Activated T-helper 2 cell treated with anti-CD3 and anti-CD28 coated beads, Interferon-gamma antibody, Interleukin-2, Interleukin-4, amounts not matched to agents 10 μg/mL and 5 μg/mL and 100 μg/mL, durations not matched to agents 14 hours and 24 hours and 36 hours (primary cell): Measurements from ENCODE around the gene BSN. TPM values are rescaled to one million over a fixed set of nuclear protein-coding genes. Genes with fewer than 3 reads are reported as not detected.

Source experiments
- DNase-seq: peaks from one replicate; pipeline ENCODE4 v3.0.0; 2021; ENCODE audit warnings: low spot score
- H3K27ac Mint-ChIP-seq: one replicate; pipeline ENCODE4 v1.8.0; 2021; ENCODE audit warnings: mixed read lengths
- H3K27me3 Mint-ChIP-seq: one replicate; pipeline ENCODE4 v1.8.0; 2021; ENCODE audit warnings: low read depth, mixed read lengths
- H3K36me3 Mint-ChIP-seq: one replicate; pipeline ENCODE4 v1.8.0; 2021; ENCODE audit warnings: low read depth, mixed read lengths
- H3K4me1 Mint-ChIP-seq: one replicate; pipeline ENCODE4 v1.8.0; 2021; ENCODE audit warnings: low read depth, mixed read lengths
- H3K4me3 Mint-ChIP-seq: one replicate; pipeline ENCODE4 v1.8.0; 2021; ENCODE audit warnings: low read depth, mild to moderate bottlenecking, moderate library complexity, mixed read lengths
- H3K9me3 Mint-ChIP-seq: one replicate; pipeline ENCODE4 v1.8.0; 2021; ENCODE audit warnings: mixed read lengths
- intact Hi-C: fragments of 100-400 bp; cut with micrococcal nuclease; formaldehyde crosslinking; loops from one replicate; pipeline ENCODE4 v1.15.1; 2023
- total RNA-seq: library from RNA; stranded (reverse); gene quantifications from 2 replicates; pipeline ENCODE4 v1.2.3, GENCODE V29; 2022

Gene BSN
- total RNA-seq, 1 donor from 2014 or later, result 0.09 TPM

DNA sequence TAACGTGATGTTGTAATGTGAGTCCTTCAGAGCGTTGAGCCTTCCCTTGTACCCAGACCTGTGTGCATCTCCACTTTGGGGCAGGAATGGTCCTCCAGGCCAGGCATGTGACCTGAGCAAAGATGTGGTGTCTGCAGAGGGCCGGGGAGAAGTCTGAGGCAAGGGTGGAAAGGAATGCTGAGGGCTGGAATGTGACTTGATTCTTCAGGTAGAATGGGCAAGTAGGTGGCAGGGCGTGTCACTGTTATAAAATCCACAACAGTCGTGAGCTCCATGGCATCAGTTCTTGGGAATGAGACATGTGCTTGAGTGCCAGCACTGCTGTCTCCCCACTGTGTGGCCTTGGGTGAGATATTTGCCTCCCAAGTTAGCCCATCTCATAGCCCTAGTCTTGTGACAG is 24.0 kb upstream of the BSN start:
- Mint-ChIP-seq H3K27ac (peak overlapping the region; percentile 55), H3K4me3 (no peak overlapping the region), H3K27me3 (no peaks in the 10 kb centered on the region), H3K36me3 (peaks cover 36% of the 10 kb centered on the region), H3K9me3 (no peaks in the 10 kb centered on the region), H3K4me1 (peaks cover 18% of the 10 kb centered on the region)
- DNase-seq, result no peak
- intact Hi-C loops, result no loop called here

DNA sequence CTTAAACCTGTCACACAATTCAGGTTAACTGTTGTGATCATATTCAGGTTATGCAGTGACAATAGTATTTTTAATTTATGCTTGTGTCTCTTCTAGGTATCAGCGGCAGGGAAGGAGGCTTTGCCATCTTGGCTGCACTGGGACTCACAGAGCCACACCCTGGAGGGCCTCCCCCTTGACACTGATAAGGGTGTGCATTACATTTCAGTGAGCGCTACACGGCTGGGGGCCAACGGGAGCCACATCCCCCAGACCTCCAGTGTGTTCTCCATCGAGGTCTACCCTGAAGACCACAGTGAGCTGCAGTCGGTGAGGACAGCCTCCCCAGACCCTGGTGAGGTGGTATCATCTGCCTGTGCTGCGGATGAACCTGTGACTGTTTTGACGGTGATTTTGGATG is 23.6 kb upstream of the BSN start:
- H3K36me3 Mint-ChIP-seq, result peaks cover 35% of the 10 kb centered on the region
- intact Hi-C loops, result no loop called here
- H3K9me3 Mint-ChIP-seq, result no peaks in the 10 kb centered on the region
- no peaks in the 10 kb centered on the region for H3K27me3 Mint-ChIP-seq
- no peak for DNase-seq
- no peak overlapping the region for H3K4me3 Mint-ChIP-seq
- H3K27ac Mint-ChIP-seq, result no peak overlapping the region
- H3K4me1 Mint-ChIP-seq, result peaks cover 18% of the 10 kb centered on the region

DNA sequence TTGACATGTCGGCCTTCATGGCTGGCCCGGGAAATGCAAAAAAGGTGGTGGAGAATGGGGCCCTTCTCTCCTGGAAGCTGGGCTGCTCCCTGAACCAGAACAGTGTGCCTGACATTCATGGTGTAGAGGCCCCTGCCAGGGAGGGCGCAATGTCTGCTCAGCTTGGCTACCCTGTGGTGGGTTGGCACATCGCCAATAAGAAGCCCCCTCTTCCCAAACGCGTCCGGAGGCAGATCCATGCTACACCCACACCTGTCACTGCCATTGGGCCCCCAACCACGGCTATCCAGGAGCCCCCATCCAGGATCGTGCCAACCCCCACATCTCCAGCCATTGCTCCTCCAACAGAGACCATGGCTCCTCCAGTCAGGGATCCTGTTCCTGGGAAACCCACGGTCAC is 23.1 kb upstream of the BSN start:
- Mint-ChIP-seq H3K36me3 (peaks cover 35% of the 10 kb centered on the region), H3K4me1 (peaks cover 18% of the 10 kb centered on the region), H3K4me3 (no peak overlapping the region), H3K27ac (peak overlapping the region; percentile 38), H3K9me3 (no peaks in the 10 kb centered on the region), H3K27me3 (no peaks in the 10 kb centered on the region)
- intact Hi-C loops, result no loop called here
- DNase-seq, result no peak

DNA sequence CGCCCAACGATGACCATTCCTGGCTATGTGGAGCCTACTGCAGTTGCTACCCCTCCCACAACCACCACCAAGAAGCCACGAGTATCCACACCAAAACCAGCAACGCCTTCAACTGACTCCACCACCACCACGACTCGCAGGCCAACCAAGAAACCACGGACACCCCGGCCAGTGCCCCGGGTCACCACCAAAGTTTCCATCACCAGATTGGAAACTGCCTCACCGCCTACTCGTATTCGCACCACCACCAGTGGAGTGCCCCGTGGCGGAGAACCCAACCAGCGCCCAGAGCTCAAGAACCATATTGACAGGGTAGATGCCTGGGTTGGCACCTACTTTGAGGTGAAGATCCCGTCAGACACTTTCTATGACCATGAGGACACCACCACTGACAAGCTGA is 22.6 kb upstream of the BSN start:
- intact Hi-C loops, result no loop called here
- no peak overlapping the region for H3K4me3 Mint-ChIP-seq
- H3K27me3 Mint-ChIP-seq, result no peaks in the 10 kb centered on the region
- no peak for DNase-seq
- no peaks in the 10 kb centered on the region for H3K9me3 Mint-ChIP-seq
- peak overlapping the region; percentile 38 for H3K27ac Mint-ChIP-seq
- H3K36me3 Mint-ChIP-seq, result peaks cover 35% of the 10 kb centered on the region
- H3K4me1 Mint-ChIP-seq, result peaks cover 18% of the 10 kb centered on the region

DNA sequence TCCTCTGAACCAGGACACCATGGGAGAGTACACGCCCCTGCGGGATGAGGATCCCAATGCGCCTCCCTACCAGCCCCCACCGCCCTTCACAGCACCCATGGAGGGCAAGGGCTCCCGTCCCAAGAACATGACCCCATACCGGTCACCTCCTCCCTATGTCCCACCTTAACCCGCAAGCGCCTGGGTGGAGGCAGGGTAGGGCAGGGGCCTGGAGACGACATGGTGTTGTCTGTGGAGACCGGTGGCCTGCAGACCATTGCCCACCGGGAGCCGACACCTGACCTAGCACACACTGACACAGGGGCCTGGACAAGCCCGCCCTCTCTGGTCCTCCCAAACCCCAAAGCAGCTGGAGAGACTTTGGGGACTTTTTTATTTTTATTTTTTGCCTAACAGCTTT is 21.2 kb upstream of the BSN start:
- Mint-ChIP-seq H3K27ac (no peak overlapping the region), H3K27me3 (no peaks in the 10 kb centered on the region), H3K4me1 (peaks cover 18% of the 10 kb centered on the region), H3K36me3 (peaks cover 30% of the 10 kb centered on the region), H3K4me3 (no peak overlapping the region), H3K9me3 (no peaks in the 10 kb centered on the region)
- intact Hi-C loops, result no loop called here
- DNase-seq, result no peak

DNA sequence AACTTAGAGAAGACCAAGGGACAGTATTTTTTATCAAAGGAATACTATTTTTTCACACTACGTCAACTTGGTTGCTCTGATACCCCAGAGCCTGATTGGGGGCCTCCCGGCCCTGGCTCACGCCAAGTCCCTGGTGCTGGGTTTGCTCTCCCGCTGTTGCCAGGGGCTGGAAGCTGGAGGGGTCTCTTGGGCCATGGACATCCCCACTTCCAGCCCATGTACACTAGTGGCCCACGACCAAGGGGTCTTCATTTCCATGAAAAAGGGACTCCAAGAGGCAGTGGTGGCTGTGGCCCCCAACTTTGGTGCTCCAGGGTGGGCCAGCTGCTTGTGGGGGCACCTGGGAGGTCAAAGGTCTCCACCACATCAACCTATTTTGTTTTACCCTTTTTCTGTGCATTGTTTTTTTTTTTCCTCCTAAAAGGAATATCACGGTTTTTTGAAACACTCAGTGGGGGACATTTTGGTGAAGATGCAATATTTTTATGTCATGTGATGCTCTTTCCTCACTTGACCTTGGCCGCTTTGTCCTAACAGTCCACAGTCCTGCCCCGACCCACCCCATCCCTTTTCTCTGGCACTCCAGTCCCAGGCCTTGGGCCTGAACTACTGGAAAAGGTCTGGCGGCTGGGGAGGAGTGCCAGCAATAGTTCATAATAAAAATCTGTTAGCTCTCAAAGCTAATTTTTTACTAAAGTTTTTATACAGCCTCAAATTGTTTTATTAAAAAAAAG is 20.3 kb upstream of the BSN start:
- Mint-ChIP-seq H3K4me1 (peaks cover 18% of the 10 kb centered on the region), H3K27ac (no peak overlapping the region), H3K36me3 (peaks cover 30% of the 10 kb centered on the region), H3K27me3 (no peaks in the 10 kb centered on the region), H3K9me3 (no peaks in the 10 kb centered on the region), H3K4me3 (no peak overlapping the region)
- intact Hi-C loops, result no loop called here
- no peak for DNase-seq

DNA sequence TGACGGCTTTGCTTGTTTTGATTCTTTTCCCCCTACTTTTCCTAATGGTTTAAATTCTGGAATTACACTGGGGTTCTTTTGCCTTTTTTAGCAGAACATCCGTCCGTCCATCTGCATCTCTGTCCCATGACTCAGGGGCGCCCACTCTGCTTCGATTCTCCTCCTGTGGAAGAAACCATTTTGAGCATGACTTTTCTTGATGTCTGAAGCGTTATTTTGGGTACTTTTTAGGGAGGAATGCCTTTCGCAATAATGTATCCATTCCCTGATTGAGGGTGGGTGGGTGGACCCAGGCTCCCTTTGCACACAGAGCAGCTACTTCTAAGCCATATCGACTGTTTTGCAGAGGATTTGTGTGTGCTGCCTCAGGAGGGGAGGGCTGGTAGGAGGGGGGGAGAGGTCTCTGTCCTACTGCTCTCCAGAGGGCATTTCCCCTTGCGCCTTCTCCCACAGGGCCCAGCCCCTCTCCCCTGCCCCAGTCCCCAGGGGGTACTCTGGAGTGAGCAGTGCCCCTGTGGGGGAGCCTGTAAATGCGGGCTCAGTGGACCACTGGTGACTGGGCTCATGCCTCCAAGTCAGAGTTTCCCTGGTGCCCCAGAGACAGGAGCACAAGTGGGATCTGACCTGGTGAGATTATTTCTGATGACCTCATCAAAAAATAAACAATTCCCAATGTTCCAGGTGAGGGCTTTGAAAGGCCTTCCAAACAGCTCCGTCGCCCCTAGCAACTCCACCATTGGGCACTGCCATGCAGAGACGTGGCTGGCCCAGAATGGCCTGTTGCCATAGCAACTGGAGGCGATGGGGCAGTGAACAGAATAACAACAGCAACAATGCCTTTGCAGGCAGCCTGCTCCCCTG is 19.5 kb upstream of the BSN start:
- intact Hi-C loops, result no loop called here
- H3K9me3 Mint-ChIP-seq, result no peaks in the 10 kb centered on the region
- H3K36me3 Mint-ChIP-seq, result peaks cover 29% of the 10 kb centered on the region
- H3K4me1 Mint-ChIP-seq, result peaks cover 15% of the 10 kb centered on the region
- no peak for DNase-seq
- H3K4me3 Mint-ChIP-seq, result no peak overlapping the region
- no peak overlapping the region for H3K27ac Mint-ChIP-seq
- H3K27me3 Mint-ChIP-seq, result no peaks in the 10 kb centered on the region

DNA sequence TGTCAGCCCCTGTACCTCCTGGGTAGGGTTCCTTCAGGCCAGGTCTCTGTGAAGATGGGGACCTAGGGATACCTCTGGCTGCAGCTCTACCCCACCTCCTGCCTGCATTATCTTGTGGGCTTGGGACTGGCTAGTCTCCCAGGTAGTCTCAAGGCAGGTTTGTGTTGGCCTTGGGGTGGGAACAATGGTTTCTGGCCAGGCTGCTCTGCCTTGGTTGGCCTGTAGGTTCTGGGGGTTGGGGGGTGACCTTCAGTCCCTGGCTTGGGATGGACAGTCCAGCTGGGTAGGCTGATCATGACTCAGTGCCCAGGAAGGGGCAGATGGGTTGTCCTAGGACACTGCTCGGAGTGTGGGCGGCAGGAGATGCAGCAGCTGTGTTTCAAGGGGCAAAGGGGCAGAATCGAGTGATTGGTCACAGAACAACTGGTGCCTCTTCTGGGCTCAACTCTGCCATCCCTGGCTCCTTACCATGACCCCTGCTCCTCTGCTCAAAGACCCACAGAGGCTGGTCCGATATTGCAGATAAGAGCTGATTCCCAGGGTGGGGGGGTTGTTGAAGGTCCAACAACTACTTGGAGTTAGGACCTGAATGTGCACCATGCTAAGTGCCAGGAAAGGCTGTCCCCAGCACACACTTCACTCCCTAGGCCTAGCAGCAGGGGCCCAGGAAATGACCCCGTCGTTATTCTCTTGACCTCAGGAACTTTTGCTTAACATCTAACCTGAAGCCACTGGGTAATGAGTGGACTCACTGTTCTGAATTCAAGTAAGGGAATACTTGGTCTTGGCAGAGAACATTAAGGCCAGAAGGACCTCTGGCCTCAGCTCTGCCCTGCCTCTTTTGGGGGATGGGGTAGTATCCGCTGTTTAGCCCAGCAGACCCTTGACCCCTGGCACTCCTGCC is 18.1 kb upstream of the BSN start:
- Mint-ChIP-seq H3K27me3 (no peaks in the 10 kb centered on the region), H3K36me3 (peaks cover 15% of the 10 kb centered on the region), H3K4me1 (peaks cover 10% of the 10 kb centered on the region), H3K4me3 (no peak overlapping the region), H3K27ac (no peak overlapping the region), H3K9me3 (no peaks in the 10 kb centered on the region)
- DNase-seq, result no peak
- intact Hi-C loops, result no loop called here

DNA sequence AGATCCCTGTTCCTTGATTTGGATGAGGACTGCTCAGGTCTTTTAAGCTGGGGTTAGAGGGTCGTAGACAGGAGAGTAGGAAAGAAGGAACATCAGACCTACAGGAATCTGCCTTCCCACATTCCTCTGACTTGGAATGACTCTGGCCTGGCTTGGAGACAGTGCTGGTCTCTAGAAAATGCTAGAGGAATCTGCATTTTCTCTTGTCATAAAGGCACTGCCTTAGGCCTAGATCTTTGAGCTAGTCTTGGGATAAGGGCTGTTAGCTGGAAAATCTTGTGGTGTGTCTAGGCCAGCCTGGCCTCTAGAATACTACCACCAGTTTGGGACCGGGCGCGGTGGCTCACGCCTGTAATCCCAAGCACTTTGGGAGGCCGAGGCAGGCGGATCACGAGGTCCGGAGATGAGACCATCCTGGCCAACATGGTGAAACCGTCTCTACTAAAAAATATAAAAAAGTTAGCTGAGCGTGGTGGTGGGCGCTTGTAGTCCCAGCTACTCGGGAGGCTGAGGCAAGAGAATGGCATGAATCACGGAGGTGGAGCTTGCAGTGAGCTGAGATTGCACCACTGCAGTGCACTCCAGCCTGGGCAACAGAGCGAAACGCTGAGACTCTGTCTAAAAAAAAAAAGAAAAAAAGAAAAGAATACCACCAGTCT is 17.3 kb upstream of the BSN start:
- intact Hi-C loops, result no loop called here
- Mint-ChIP-seq H3K36me3 (peaks cover 7% of the 10 kb centered on the region), H3K4me1 (peaks cover 5% of the 10 kb centered on the region), H3K4me3 (no peak overlapping the region), H3K9me3 (no peaks in the 10 kb centered on the region), H3K27me3 (peaks cover under 1% of the 10 kb centered on the region), H3K27ac (no peak overlapping the region)
- DNase-seq, result no peak

DNA sequence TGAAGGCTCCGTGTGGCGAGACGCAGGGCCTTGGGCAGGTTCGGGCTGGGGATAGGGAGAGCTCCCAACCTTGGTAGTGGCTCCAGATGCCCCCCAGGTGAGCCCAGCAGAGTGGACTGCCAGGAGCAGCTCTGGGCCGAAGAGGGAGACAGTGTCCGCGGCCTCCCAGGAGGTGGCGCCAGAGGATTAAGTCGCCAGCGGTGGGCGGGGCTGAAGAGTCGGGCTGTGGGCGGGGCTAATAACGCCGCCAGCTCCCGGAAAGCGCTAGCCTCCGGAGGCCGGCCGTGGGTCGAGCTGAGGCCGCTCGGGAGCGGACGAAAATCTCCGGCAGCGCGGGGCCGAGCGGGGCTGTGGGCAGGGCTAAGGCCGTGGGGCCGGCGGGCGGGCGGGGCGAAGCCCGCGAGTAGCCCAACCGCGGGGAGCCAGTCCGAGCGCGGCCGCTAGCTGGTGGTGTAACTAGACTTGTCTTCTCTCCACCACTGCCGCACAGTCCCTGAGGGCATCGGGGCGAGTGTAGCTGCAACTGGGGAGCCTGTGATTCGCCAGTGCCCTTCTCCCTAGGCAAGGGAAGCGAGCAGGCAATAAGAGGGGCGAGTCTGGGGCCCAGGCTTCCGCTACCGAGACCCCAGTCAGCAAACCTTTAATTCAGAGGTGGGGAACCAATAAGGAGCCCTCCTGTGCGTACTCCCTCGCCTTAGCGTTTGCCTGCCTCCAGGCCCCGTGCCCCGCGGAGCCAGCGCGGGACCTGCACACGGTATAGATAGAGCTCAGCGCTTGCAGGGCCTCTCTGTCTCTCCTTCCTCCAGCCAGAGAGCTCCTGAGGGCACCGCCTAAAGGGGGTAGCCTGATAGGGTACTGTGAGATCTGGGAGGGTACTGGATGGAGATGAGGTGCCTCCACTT is 14.4 kb upstream of the BSN start:
- no peaks in the 10 kb centered on the region for H3K36me3 Mint-ChIP-seq
- H3K4me3 Mint-ChIP-seq, result peak overlapping the region; percentile 68
- H3K27me3 Mint-ChIP-seq, result peaks cover 17% of the 10 kb centered on the region
- peaks cover 5% of the 10 kb centered on the region for H3K4me1 Mint-ChIP-seq
- intact Hi-C loops, result loop anchor here (1.0 to 2.0 kb wide), 3 partner anchors 15 to 299 kb away; partner anchors contain the start of gene BSN
- DNase-seq, result peak; percentile 86
- no peak overlapping the region for H3K27ac Mint-ChIP-seq
- no peaks in the 10 kb centered on the region for H3K9me3 Mint-ChIP-seq

DNA sequence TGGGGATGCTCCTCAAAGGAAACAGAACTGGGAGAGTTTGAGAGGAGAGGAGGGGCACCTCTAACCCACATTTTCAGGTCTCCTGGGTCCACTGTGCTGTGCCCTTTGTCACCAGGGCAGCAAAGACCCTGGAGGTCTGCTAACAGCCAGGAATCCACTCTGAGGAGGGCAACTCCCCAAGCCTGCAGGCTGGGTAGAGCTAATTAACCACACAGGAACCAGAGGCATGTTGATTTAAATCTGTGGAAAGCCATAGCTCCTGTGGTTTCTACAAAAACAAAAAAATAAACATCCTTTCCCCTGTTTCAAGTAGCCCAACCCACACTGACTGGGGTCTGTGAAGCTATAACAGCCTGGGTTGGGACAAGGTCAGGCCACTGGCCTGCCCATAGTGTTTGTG is 2.2 kb upstream of the BSN start:
- Mint-ChIP-seq H3K4me3 (peak overlapping the region; percentile 31), H3K36me3 (no peaks in the 10 kb centered on the region), H3K9me3 (no peaks in the 10 kb centered on the region), H3K27me3 (peaks cover 47% of the 10 kb centered on the region), H3K27ac (no peak overlapping the region), H3K4me1 (peaks cover 15% of the 10 kb centered on the region)
- no peak for DNase-seq
- intact Hi-C loops, result no loop called here
